HepG2 (cell line): ENCODE measurements around the gene KIAA1191. TPM values are rescaled to one million over a fixed set of nuclear protein-coding genes. Genes with fewer than 3 reads are reported as not detected.
A peak's percentile ranks its signal among the peaks of the same experiment; 100 is the strongest.

Experiments
- CC2D1A ChIP-seq: sonication (generic); formaldehyde crosslinking; IDR thresholded peaks from 2 replicates; pipeline ENCODE4 v1.8.1; 2023; ENCODE audit warnings: mild to moderate bottlenecking, missing genetic modification reagents
- DNMT1 ChIP-seq: sonication (generic); formaldehyde crosslinking; IDR thresholded peaks from 2 replicates; pipeline ENCODE4 v1.5.1; 2020; ENCODE audit warnings: mild to moderate bottlenecking, missing genetic modification reagents
- DPF2 ChIP-seq: sonication (generic); formaldehyde crosslinking; IDR thresholded peaks from 2 replicates; pipeline ENCODE4 v1.4.0; 2020; ENCODE audit warnings: mild to moderate bottlenecking, low read depth, missing genetic modification reagents, borderline replicate concordance
- HOXA3 ChIP-seq: sonication (generic); formaldehyde crosslinking; IDR thresholded peaks from 2 replicates; pipeline ENCODE4 v1.5.0; 2020; ENCODE audit warnings: missing genetic modification reagents
- HOXA5 ChIP-seq: sonication (generic); formaldehyde crosslinking; IDR thresholded peaks from 2 replicates; pipeline ENCODE4 v1.4.0; 2020; ENCODE audit warnings: missing genetic modification reagents
- LCORL ChIP-seq, 2 experiments: fragments of 450-650 bp in 1 of 2; sonication (generic) in 1 of 2; formaldehyde crosslinking in 1 of 2; IDR thresholded peaks; 2 replicates each; pipeline versions ENCODE4 v1.5.0 to v1.6.1; 2017 to 2020; ENCODE audit warnings: antibody characterized with exemption in 1 of 2, missing genetic modification reagents in 1 of 2
- MLLT10 ChIP-seq: sonication (generic); formaldehyde crosslinking; IDR thresholded peaks from 2 replicates; pipeline ENCODE4 v1.4.0; 2020; ENCODE audit warnings: missing genetic modification reagents
- MXD1 ChIP-seq: sonication (generic); formaldehyde crosslinking; IDR thresholded peaks from 2 replicates; pipeline ENCODE4 v1.4.0; 2020; ENCODE audit warnings: mild to moderate bottlenecking, missing genetic modification reagents
- NR2F1 ChIP-seq, 2 experiments: fragments of 450-650 bp in 1 of 2; formaldehyde crosslinking in 1 of 2; IDR thresholded peaks; 2 replicates each; pipeline versions ENCODE4 v1.5.0 to v1.6.1; 2016 to 2020; ENCODE audit warnings: mild to moderate bottlenecking in 1 of 2, missing compliant biosample characterization in 1 of 2, missing genetic modification reagents in 1 of 2, moderate library complexity in 1 of 2
- PAWR ChIP-seq: sonication (generic); formaldehyde crosslinking; IDR thresholded peaks from 2 replicates; pipeline ENCODE4 v1.4.0; 2020; ENCODE audit warnings: missing genetic modification reagents, mild to moderate bottlenecking, borderline replicate concordance
- REXO4 ChIP-seq: sonication (generic); formaldehyde crosslinking; IDR thresholded peaks from 2 replicates; pipeline ENCODE4 v1.8.0; 2022; ENCODE audit warnings: missing genetic modification reagents, mild to moderate bottlenecking, borderline replicate concordance
- SAFB2 ChIP-seq: sonication (generic); formaldehyde crosslinking; IDR thresholded peaks from 2 replicates; pipeline ENCODE4 v1.5.1; 2020; ENCODE audit warnings: missing genetic modification reagents, low read depth, mild to moderate bottlenecking, borderline replicate concordance
- SNAPC5 ChIP-seq: sonication (generic); formaldehyde crosslinking; IDR thresholded peaks from 2 replicates; pipeline ENCODE4 v1.8.1; 2023; ENCODE audit warnings: mild to moderate bottlenecking, missing genetic modification reagents, borderline replicate concordance
- SP140L ChIP-seq: sonication (generic); formaldehyde crosslinking; IDR thresholded peaks from 2 replicates; pipeline ENCODE4 v1.4.0; 2020; ENCODE audit warnings: missing genetic modification reagents, borderline replicate concordance
- ZBTB3 ChIP-seq: sonication (generic); formaldehyde crosslinking; IDR thresholded peaks from 2 replicates; pipeline ENCODE4 v1.4.0; 2020; ENCODE audit warnings: low read depth, mild to moderate bottlenecking, moderate library complexity, missing genetic modification reagents, borderline replicate concordance
- ZBTB40 ChIP-seq, 2 experiments: fragments of 450-650 bp in 1 of 2; sonication (generic) in 1 of 2; formaldehyde crosslinking in 1 of 2; IDR thresholded peaks; 2 replicates each; pipeline versions ENCODE4 v1.6.1 to v1.8.0; 2016 to 2022; ENCODE audit warnings: antibody characterized with exemption in 1 of 2, mild to moderate bottlenecking in 1 of 2, missing genetic modification reagents in 1 of 2
- ZNF224 ChIP-seq: sonication (generic); formaldehyde crosslinking; IDR thresholded peaks from 2 replicates; pipeline ENCODE4 v1.5.0; 2020; ENCODE audit warnings: mild to moderate bottlenecking, missing genetic modification reagents
- ZNF484 ChIP-seq: sonication (generic); formaldehyde crosslinking; IDR thresholded peaks from 2 replicates; pipeline ENCODE4 v1.5.1; 2020; ENCODE audit warnings: mild to moderate bottlenecking, low read depth, missing genetic modification reagents, borderline replicate concordance
- ZNF530 ChIP-seq: sonication (generic); formaldehyde crosslinking; IDR thresholded peaks from 2 replicates; pipeline ENCODE4 v1.5.0; 2020; ENCODE audit warnings: low read depth, mild to moderate bottlenecking, missing genetic modification reagents
- polyA plus RNA-seq, 8 experiments: library from polyadenylated mRNA; depleted of rRNA in 3 of 8; stranded (reverse) in 7 of 8; unstranded in 1 of 8; fragments of >200 nt; fragmentation: Illumina TruSeq in 4 of 8; extraction: Trizol in 4 of 8; gene quantifications; 2 replicates each; pipeline versions ENCODE4 v1.2.1 to v1.2.3, GENCODE V29; 2011 to 2016; ENCODE audit warnings: low read depth in 4 of 8, missing spikeins in 1 of 8, mixed read lengths in 1 of 8; ENCODE audit not compliant: insufficient read depth in 1 of 8
- total RNA-seq, 5 experiments: library from RNA; depleted of rRNA; stranded (reverse); fragments of >200 nt; fragmentation: Illumina TruSeq; extraction: Trizol; gene quantifications; 2 replicates each; pipeline ENCODE4 v1.2.3, GENCODE V29; 2016; ENCODE audit warnings: low read depth in 1 of 5

The KIAA1191 gene
- total and polyA plus RNA-seq, 2 of the 13 experiments (the other 11 are each of a cell fraction or from before 2014, with no cell fraction given): 63.6 to 103 TPM

- TF ChIP-seq ZBTB40 (IDR thresholded peaks at IDR 0.05) (peak; percentile 94), ZBTB40 (CRISPR knock-in tag; IDR thresholded peaks at IDR 0.05) (peak; percentile 83; the same call in 1 of the 2 replicates), PAWR (CRISPR knock-in tag) (0 out of 2 replicates have a peak, but pooled peaks have one; percentile 85), DPF2 (CRISPR knock-in tag) (no peak), MLLT10 (CRISPR knock-in tag) (no peak), REXO4 (CRISPR knock-in tag) (no peak), ZNF224 (CRISPR knock-in tag) (peak; percentile 91; the same call in 1 of the 2 replicates), SP140L (CRISPR knock-in tag) (peak; percentile 38; the same call in 1 of the 2 replicates), CC2D1A (CRISPR knock-in tag) (no peak), HOXA3 (CRISPR knock-in tag) (peak; percentile 52; the same call in 1 of the 2 replicates), ZBTB3 (CRISPR knock-in tag) (peak; percentile 93), ZNF484 (CRISPR knock-in tag) (no peak), LCORL (IDR thresholded peaks at IDR 0.05) (no peak), LCORL (CRISPR knock-in tag; IDR thresholded peaks at IDR 0.05) (no peak), MXD1 (CRISPR knock-in tag) (peak; percentile 98; the same call in 1 of the 2 replicates), HOXA5 (CRISPR knock-in tag) (0 out of 2 replicates have a peak, but pooled peaks have one; percentile 1), NR2F1 (CRISPR knock-in tag; IDR thresholded peaks at IDR 0.05) (peak; percentile 11 to 20; a peak in 2 of 4 replicates), SAFB2 (CRISPR knock-in tag) (peak; percentile 33; the same call in 1 of the 2 replicates), ZNF530 (CRISPR knock-in tag) (no peak), SNAPC5 (CRISPR knock-in tag) (no peak; the same call in 1 of the 2 replicates), DNMT1 (CRISPR knock-in tag) (no peak)
Observed at GRCh38 chr5:176388444-176389134, 27.0 kb upstream of the KIAA1191 start, which contains the start of the genes HIGD2A and NOP16 (continued).
